Fibroblast of skin of left biceps (primary cell): Measurements from ENCODE around the gene PAX8.
A peak's percentile ranks its signal among the peaks of the same experiment; 100 is the strongest.
"Not testable (repeated sequence)": the region's sequence is repeated elsewhere in the genome, so short reads cannot be mapped to it uniquely, and the experiment has no call there.

Experiments used
- DNase-seq, 2 experiments: peaks; one replicate each; pipeline ENCODE4 v3.0.0-alpha.2; 2013; ENCODE audit warnings: low read depth in 2 of 2

Gene PAX8

GRCh38 chr2:113288674-113289149 lies 10.0 kb upstream of the PAX8 start:
- DNase-seq: not testable (repeated sequence)

GRCh38 chr2:113288117-113288673 lies 9.5 kb upstream of the PAX8 start:
- DNase-seq: not testable (repeated sequence)

DNA sequence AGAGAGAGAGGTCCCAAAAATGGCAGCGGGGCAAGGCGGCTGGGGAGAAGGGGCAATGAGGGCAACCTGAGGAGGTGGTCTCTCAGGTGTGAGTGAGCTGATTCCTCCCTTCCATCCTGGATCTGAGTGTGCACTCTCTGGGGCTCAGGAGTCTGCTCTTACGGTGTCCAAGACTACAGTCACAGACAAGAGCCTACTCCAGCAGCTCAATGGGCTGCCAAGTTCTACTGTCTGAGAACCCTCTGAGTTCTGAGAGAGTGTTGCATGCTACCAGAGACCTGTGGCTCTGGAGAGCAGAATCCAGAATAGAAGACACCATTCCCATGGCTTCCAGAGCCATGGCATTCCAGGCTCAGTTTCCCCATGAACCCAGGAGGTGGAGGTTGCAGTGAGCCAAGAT lies 7.1 kb upstream of the PAX8 start:
- no peak for DNase-seq

- peak; percentile 7 to 16 for DNase-seq
Measured at GRCh38 chr2:113284999-113285398, 6.3 kb upstream of the PAX8 start.

- DNase-seq: no peak
Measured at GRCh38 chr2:113284476-113284875, 5.8 kb upstream of the PAX8 start.

- DNase-seq: peak; percentile 64 to 65
Measured at GRCh38 chr2:113283704-113284284, 5.1 kb upstream of the PAX8 start.

DNA sequence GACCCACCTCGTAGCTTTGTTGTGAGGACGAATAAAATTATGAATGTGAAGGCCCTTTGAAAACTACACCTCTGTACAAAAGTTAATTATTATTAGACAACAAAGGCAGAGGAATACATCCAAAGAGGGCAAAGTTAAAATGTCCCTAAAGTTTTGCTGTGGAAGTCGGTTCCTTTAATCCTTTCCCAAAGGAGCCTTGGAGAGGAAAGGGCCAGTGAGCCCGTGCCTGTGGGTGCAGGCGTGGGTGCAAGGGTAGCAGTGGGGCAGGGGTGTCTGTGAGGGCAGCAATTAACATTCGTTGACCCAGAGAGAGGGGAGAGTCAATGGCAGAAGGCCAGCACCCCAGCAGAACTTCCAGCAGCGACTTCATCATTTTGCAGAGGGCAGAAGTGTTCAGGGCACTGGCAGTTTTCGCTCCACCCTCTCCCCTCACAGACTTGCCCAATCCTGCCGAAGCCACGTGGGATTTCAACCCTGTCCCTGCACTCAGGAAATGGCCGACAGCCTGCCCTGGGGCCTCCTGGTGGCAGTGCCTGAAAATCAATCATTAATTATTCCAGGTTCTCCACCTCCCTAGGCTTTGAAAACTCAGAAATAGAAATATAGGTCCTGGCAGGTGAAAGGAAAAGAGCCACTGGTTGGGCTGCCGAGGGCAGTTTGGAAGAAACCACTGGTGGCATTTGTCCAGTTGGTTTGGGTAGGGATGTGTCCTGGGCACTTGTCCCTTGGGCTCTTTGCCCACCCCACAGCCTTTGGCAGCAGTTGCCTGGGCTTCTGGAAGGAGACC lies 4.2 kb upstream of the PAX8 start:
- DNase-seq: no peak

- DNase-seq: peak in 1 of 2 experiments; percentile 8
Measured at GRCh38 chr2:113281910-113282746, 3.4 kb upstream of the PAX8 start.

- no peak for DNase-seq
Measured at GRCh38 chr2:113278073-113278741, 514 bp downstream of the PAX8 start.

DNA sequence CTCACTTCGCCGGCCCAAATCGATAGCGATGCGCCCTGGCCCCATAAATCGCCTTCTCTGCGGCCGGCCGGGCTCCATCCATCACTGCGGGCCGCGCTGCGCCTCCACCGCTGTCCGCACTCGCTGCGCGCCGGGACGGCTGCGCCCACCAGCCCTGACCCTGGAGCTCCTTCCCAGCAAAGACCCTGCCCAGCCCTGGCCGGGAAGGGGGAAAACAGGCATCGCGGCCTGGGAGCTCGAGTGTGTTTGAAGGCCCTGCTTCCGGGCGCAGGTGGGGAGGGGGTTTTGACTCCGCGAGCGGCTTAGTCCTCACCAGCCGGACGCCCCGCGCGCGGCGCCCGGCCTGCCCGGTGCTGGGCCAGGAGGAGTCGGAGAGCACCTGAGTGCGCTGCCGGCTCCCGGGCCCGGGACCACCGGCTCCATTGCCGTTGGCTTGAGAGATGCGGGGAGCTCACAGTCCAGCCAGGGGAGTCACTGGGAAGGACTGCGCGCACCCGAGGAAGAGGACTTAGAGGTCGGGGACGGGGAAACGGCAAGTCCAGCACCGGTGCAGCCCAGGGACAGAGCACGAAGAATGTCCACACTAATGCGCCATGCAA lies 1.1 kb downstream of the PAX8 start:
- DNase-seq: no peak

DNA sequence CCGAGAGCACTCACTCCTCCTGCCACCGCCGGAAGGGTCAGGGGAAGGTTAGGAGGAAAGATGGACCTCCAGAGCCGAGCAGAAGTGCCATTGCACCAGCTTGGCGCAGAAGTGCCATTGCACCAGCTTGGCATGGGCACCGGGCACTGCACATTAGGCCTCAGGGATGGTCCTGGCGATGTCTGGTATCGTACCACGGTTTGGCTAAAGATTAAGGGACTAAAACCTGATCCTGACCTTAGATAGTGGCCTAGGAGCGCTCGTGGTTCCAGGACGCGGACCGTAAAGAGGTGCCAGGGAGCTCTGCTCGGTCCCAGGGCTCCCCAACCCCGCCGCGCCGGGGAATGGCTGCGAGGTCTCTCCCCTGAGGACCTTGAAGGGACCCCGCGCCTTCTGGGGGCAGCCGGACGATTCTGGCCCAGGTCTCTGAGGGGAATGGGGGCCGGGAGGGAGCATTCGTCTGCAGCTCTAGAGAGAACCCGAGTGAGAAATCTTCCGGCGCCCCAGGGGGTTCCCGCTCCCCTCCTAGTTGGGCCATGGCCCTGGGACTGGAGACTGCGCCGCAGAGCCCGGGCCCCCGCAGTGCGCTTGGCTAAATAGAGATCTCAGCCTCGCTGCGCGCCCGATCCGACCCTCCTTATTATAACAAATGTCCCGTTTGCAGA lies 1.8 kb downstream of the PAX8 start:
- DNase-seq: no peak

DNA sequence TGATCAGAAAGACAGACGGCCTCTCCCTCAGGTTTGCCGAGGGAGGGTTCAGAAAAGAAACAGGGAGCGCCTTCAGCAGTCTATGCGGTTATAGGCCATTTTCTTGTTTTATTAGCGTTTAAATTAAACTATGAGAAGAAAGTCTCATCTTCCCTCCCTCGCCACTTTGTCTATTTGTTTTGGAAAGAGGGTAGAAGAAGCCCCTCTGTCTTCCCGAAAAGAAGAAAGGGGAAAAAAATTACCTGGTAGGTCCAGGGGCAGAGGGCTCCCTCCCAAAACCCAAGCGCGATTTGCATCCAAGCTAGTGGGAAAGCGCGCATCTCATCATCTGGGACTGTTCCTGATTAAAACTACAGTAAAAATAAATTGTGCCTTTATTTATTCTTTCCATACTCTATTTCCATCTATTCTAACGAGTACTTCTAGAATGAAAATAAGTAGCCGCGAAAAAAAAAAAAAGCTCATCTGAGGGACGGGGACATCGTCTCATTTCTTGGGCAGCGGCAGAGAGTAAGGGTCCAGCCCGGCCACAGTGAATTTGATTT lies 2.4 kb downstream of the PAX8 start:
- DNase-seq: no peak

DNA sequence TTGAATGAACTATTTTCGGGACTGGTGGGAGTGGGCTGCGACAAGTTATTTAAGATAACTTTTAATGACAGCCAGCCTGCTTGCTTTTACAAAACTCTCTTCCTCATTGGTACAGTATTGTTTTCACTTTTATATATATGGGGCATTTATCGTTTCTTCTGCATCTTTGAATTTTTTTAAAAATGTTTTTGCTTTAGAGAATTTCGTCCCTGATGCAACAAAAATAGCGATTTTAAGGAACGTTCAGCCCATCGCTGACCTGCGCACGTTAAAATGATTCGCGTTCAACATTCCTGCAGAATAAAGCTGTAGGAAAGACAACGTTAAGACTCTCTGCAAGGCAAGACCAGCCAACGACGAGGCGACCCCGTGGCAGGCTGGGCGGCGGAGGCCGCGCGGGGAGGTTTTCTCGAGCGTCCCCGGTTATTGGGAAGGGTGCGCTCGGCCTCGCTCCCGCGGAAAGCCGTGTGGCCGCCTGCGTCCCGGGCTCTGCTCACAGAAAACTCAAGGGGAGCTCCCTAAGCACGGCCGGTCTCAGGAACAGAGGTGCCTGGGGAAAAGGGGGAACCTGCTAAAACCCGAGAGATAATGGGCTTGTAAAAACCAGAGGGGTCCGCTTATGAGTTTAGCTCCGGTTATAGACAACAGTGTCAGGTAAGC lies 3.0 kb downstream of the PAX8 start:
- no peak for DNase-seq

DNA sequence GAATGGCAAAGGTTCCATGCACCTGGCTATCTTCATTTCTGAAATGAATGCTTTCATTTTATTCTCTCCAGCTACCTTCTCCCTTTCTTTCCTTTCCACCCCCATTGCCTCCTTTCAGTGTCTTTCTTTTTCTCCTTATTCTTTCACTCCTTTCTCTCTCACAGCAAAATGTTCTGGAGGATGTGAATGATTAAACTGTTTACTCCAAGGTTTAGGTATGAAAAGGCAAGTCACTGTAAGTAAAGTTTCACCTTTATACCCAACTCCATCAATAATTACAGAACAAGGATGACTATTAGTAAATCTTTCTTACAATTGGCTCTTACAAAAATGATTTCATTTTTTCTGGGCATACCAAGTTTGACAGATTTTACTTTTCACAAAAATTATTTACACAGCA lies 4.3 kb downstream of the PAX8 start:
- no peak for DNase-seq

- DNase-seq: no peak
Measured at GRCh38 chr2:113273981-113274380, 4.7 kb downstream of the PAX8 start.

- no peak for DNase-seq
Measured at GRCh38 chr2:113273027-113273551, 5.6 kb downstream of the PAX8 start.

- DNase-seq: no peak
Measured at GRCh38 chr2:113272477-113272876, 6.2 kb downstream of the PAX8 start.

- no peak for DNase-seq
Measured at GRCh38 chr2:113268621-113269360, 9.9 kb downstream of the PAX8 start.

GRCh38 chr2:113266431-113266830 lies 12.3 kb downstream of the PAX8 start:
- no peak for DNase-seq
